Heart left ventricle (tissue), 16 donors: ENCODE measurements around the gene EPHA6. TPM values are rescaled to one million over a fixed set of nuclear protein-coding genes. Genes with fewer than 3 reads are reported as not detected.

Experiments used
- ATAC-seq, 4 donors: fragments of 200-7000 bp; cut with Tn5 transposase; one replicate each; pipeline ENCODE4 v1.9.1; 2020 to 2022; ENCODE audit warnings: moderate library complexity in 4 of 4, mild to moderate bottlenecking in 3 of 4, moderate number of reproducible peaks in 1 of 4
- DNase-seq, 5 donors: peaks; one replicate each; pipeline ENCODE4 v3.0.0-alpha.2; 2020
- H3K27ac ChIP-seq, 12 donors: fragments of 200-600 bp; sonication (generic) in 4 of 12; one replicate each; pipeline versions ENCODE4 v1.5.0 to v1.8.0; 2016 to 2022; ENCODE audit warnings: mild to moderate bottlenecking in 2 of 12
- H3K27me3 ChIP-seq, 9 donors: fragments of 200-600 bp; sonication (generic) in 2 of 9; one replicate each; pipeline versions ENCODE4 v1.5.1 to v1.8.0; 2016 to 2022; ENCODE audit warnings: mild to moderate bottlenecking in 3 of 9
- H3K36me3 ChIP-seq, 9 donors: fragments of 200-600 bp; sonication (generic) in 2 of 9; one replicate each; pipeline versions ENCODE4 v1.5.0 to v1.8.0; 2018 to 2022; ENCODE audit warnings: mild to moderate bottlenecking in 2 of 9
- H3K4me1 ChIP-seq, 12 donors: fragments of 200-600 bp; sonication (generic) in 4 of 12; one replicate each; pipeline versions ENCODE4 v1.5.0 to v1.8.0; 2016 to 2022; ENCODE audit warnings: mild to moderate bottlenecking in 3 of 12
- H3K4me3 ChIP-seq, 12 donors: fragments of 200-600 bp; sonication (generic) in 4 of 12; one replicate each; pipeline versions ENCODE4 v1.5.0 to v1.8.0; 2017 to 2022; ENCODE audit warnings: mild to moderate bottlenecking in 9 of 12, moderate library complexity in 4 of 12
- H3K9me3 ChIP-seq, 12 donors: fragments of 200-600 bp; sonication (generic) in 4 of 12; one replicate each; pipeline versions ENCODE4 v1.5.0 to v1.8.0; 2016 to 2022; ENCODE audit warnings: mild to moderate bottlenecking in 1 of 12
- CTCF ChIP-seq, 12 donors: fragments of 200-600 bp; sonication (generic) in 4 of 12; IDR thresholded peaks; one replicate each; pipeline versions ENCODE4 v1.5.0 to v1.8.0; 2018 to 2022; ENCODE audit warnings: antibody characterized with exemption in 12 of 12, mild to moderate bottlenecking in 5 of 12
- POLR2A ChIP-seq, 2 donors: fragments of 450-650 bp; IDR thresholded peaks; one replicate each; pipeline ENCODE4 v1.6.1; 2017; ENCODE audit warnings: antibody characterized with exemption in 2 of 2, mild to moderate bottlenecking in 2 of 2, moderate library complexity in 2 of 2
- WGBS, 4 donors: extraction: QIAGEN DNeasy Blood & Tissue Kit in 2 of 4; methylation state at CpG; one replicate each; pipeline versions ENCODE4 v1.1.5 to v1.1.7; 2013 to 2018; 5-methylcytosine and 5-hydroxymethylcytosine counted together
- intact Hi-C, 10 donors: fragments of 100-400 bp; cut with DNase I; formaldehyde crosslinking; loops; one replicate each; pipeline versions ENCODE4 v1.11.1 to v1.14.2; 2022
- polyA plus RNA-seq, 2 donors: library from polyadenylated mRNA; stranded (reverse); fragments of 200-250 nt; gene quantifications; one replicate each; pipeline ENCODE4 v1.2.3, GENCODE V29; 2013
- total RNA-seq, 9 donors: library from RNA; depleted of rRNA in 2 of 9; stranded (reverse); fragments of >200 nt in 2 of 9; fragmentation: NEBNext Ultra II Directional in 3 of 9; extraction: Animal tissue kit (Norgen Biotek cat#: 25700) in 3 of 9; gene quantifications; one replicate each; pipeline versions ENCODE4 v1.1.0 to v1.2.4, GENCODE V29; 2016 to 2023
- donor health status: ischemic (EF 13 %, LVEDD 7.1; RV severe dilation, severe dysfunction).
- donor health status: healthy with polysubstance abuse.
- donor health status: DM: no; HTN: yes; CAD: no.
- donor health status: DM: no; HTN: no; CAD: no.
- donor health status: ischemic (EF 25% LVEDD 6.9; RV normal size, moderate dysfunction).
- donor health status: ischemic (EF 25% LVEDD 5.7; RV mildly dilated, moderate dysfunction).
- donor health status: healthy.
- donor health status: DM: yes; HTN: yes; CAD: no.
- donor health status: ischemic (EF 35%, LVEDD 5.7; RV mildly dilated, moderate dysfunction).
- donor health status: nonischemic (EF 11% LVEDD 7.7; RV severe dilation, severe dysfunction).
- donor health status: DM: yes; HTN: yes; CAD: no.
- donor health status: PGD.
- donor health status: ischemic (EF 29% LVEDD 5.4; RV normal size, mild dysfunction).
- donor health status: nonischemic (EF 23%, LVEDD 6.1; RV moderate dilation, normal function).

The EPHA6 gene
- total and polyA plus RNA-seq, 11 donors: 0.28 to 1.2 (median 0.42) TPM; not detected in 6

- intact Hi-C loops: no loop called here
- DNase-seq (no peak), ATAC-seq (no peak)
- Histone ChIP-seq H3K27ac (no peak overlapping the region), H3K4me3 (no peak overlapping the region), H3K4me1 (no peaks in the 10 kb centered on the region), H3K27me3 (no peaks in the 10 kb centered on the region), H3K36me3 (no peaks in the 10 kb centered on the region), H3K9me3 (peaks cover 0 to 3% (median 0%) of the 10 kb centered on the region in 12 donors)
- WGBS, 4 donors: 55 to 65% (median 63%) methylated on average over 1 of the region's 1 CpG
- TF ChIP-seq CTCF (IDR thresholded peaks at IDR 0.05) (no peak), POLR2A (IDR thresholded peaks at IDR 0.05) (no peak)
These were observed 317.1 kb downstream of the EPHA6 start for GRCh38 chr3:97131476-97131875.

- Histone ChIP-seq H3K36me3 (no peaks in the 10 kb centered on the region), H3K9me3 (peaks cover 0 to 33% (median 17%) of the 10 kb centered on the region in 12 donors), H3K4me1 (no peaks in the 10 kb centered on the region), H3K4me3 (no peak overlapping the region), H3K27ac (no peak overlapping the region), H3K27me3 (no peaks in the 10 kb centered on the region)
- intact Hi-C loops: no loop called here
- DNase-seq (no peak), ATAC-seq (no peak)
- no peak for TF ChIP-seq CTCF (IDR thresholded peaks at IDR 0.05)
- no peak for TF ChIP-seq POLR2A (IDR thresholded peaks at IDR 0.05)
These were observed 324.6 kb downstream of the EPHA6 start for GRCh38 chr3:97138914-97139541.

- Histone ChIP-seq H3K27ac (no peak overlapping the region), H3K4me1 (no peaks in the 10 kb centered on the region), H3K4me3 (no peak overlapping the region), H3K9me3 (peaks cover 0 to 13% (median 2%) of the 10 kb centered on the region in 12 donors), H3K27me3 (no peaks in the 10 kb centered on the region), H3K36me3 (no peaks in the 10 kb centered on the region)
- intact Hi-C loops: no loop called here
- WGBS, 4 donors: 83 to 90% (median 86%) methylated on average over 2 of the region's 2 CpGs
- TF ChIP-seq POLR2A (IDR thresholded peaks at IDR 0.05) (no peak), CTCF (IDR thresholded peaks at IDR 0.05) (no peak)
- ATAC-seq (no peak), DNase-seq (no peak)
These were observed 334.5 kb downstream of the EPHA6 start for GRCh38 chr3:97148931-97149330.

GRCh38 chr3:97161169-97161568 is 346.8 kb downstream of the EPHA6 start:
- H3K4me1 ChIP-seq: no peaks in the 10 kb centered on the region
- no peaks in the 10 kb centered on the region for H3K36me3 ChIP-seq
- intact Hi-C loops: no loop called here
- H3K27ac ChIP-seq: no peak overlapping the region
- WGBS, 4 donors: 65 to 97% (median 86%) methylated on average over 2 of the region's 2 CpGs
- TF ChIP-seq POLR2A (IDR thresholded peaks at IDR 0.05): no peak
- H3K27me3 ChIP-seq: no peaks in the 10 kb centered on the region
- ATAC-seq: no peak
- DNase-seq: no peak
- peaks cover 0 to 4% (median 0%) of the 10 kb centered on the region in 12 donors for H3K9me3 ChIP-seq
- H3K4me3 ChIP-seq: no peak overlapping the region

GRCh38 chr3:97177242-97177641 is 362.8 kb downstream of the EPHA6 start:
- TF ChIP-seq POLR2A (IDR thresholded peaks at IDR 0.05) (no peak), CTCF (IDR thresholded peaks at IDR 0.05) (no peak)

More at GRCh38 chr3:97177242-97177641, 362.8 kb downstream of the EPHA6 start:
- H3K9me3 ChIP-seq: peaks cover 0 to 42% (median 22%) of the 10 kb centered on the region in 12 donors
- ATAC-seq (no peak), DNase-seq (no peak)
- intact Hi-C loops: no loop called here
- H3K27ac ChIP-seq: no peak overlapping the region
- H3K4me3 ChIP-seq: no peak overlapping the region
- no peaks in the 10 kb centered on the region for H3K27me3 ChIP-seq
- H3K36me3 ChIP-seq: no peaks in the 10 kb centered on the region
- no peaks in the 10 kb centered on the region for H3K4me1 ChIP-seq
